HS-27A (cell line): ENCODE data around the gene FOXA3.
"Not testable (repeated sequence)": the region's sequence is repeated elsewhere in the genome, so short reads cannot be mapped to it uniquely, and the experiment has no call there.

ENCODE experiments used
- DNase-seq: peaks from one replicate; pipeline ENCODE4 v3.0.0-alpha.2; 2012; ENCODE audit warnings: low read depth, missing footprints

FOXA3 gene

DNA sequence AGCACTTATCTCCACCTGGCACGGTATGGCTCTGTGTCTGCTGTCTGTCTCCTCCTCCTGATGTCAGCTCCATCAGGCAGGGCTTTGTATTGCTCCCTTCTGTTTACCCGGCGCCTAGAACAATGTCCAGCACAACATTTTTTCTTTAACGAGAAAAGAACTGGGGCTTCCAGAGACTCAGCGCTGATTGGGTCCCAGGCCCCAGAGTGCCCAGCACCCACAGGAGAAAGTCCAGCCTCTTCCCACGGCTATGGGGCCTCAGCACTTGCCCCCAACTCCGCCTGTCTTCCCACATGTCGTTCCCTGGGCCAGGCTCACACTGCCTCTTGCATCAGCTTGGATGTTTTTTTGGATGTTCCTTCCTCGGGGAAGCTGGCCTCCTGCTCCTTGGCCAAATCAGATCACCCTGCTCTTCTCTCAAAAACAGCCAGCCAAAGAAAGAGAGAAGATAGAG is 31.4 kb downstream of the FOXA3 start:
- DNase-seq: no peak

DNA sequence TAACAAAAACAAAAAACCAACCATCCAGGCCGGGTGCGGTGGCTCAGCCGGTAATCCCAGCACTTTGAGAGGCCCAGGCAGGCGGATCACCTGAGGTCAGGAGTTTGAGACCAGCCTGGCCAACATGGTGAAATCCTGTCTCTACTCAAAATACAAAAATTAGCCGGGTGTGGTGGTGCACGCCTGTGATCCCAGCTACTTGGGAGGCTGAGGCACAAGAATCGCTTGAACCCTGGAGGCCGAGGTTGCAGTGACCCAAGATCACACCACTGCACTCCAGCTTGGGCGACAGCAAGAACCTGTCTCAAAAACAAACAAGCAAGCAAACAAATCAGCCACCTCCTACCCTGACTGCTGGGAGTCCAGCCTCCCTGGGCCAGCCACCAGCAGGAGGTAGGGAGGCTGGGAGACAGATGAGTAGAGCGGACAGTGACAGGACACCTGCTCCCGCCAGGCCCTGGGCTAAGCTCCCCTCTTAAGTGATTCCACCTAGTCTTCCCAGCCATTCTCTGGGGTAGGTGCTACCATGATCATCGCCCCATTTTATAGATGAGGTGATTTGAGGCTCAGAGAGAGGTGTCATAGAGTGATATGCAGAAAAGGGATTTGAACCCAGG is 32.0 kb downstream of the FOXA3 start:
- not testable (repeated sequence) for DNase-seq

DNA sequence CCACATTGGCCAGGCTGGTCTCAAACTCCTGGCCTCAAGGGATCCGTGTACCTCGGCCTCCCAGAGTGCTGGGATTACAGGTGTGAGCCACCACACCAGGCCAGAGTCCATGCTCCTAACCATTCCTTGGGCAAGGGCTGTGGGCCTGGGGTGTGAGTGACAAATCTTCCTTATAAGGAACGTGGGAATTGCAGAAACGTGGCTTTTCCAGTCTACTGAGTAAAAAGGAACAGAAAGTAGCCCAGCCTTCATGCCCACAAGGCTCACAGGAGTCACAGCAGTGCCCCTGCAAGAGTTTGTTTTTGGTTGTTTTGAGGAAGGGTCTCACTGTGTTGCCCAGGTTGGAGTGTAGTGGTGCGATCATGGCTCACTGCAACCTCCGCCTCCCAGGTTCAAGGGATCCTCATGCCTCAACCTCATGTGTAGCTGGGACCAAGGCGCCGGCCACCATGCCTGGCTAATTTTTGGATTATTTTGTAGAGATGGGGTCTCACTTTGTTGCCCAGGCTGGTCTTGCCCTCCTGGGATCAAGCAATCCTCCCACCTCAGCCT is 33.2 kb downstream of the FOXA3 start:
- DNase-seq: no peak

DNA sequence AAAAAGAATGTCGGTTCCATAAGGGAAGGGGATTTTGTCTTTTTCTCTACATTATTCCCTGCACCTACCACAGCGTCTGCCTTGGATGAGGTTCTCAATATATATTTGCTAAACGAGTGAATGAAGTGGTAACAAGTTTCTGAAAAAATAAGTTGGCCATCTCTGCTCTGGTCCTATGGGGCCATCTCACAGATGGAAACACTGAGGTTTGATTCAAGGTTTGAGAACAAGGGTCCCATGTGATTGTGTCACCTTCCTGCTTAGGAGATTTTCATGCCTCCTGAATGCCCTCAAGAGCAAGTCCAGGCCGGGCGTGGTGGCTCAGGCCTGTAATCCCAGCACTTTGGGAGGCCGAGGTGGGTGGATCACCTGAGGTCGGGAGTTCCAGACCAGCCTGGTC is 35.1 kb downstream of the FOXA3 start:
- no peak for DNase-seq

DNA sequence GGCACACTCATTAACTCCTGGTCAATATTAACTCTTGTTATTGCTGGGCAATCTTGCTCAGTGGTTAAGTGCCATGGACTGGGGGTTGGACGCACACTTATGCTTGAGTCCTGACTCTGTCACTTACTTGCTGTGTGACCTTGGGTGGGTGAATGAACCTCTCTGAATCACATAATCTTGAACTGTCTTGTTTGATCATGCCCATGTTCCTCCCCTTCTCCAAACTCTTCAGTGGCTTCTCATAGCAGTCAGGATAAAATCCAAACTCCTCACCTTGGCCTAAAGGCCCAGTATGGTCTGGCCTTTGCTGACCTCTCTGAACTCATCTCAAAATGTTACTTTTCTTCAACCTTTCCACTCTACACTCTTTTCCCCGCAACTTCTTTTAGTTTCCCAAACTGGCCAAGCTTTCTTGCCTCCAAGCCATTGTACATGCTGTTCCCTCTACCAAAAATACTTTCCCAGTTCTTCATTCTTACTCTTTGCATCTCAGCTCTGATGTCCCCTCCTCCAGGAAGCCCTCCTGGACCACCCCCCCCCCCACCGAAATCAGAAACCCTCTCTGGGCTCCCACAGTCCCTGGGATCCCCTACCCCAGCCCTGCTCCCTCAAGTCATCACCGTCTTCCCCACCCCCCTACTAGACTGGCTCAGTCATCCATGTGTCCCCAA is 35.9 kb downstream of the FOXA3 start:
- no peak for DNase-seq

DNA sequence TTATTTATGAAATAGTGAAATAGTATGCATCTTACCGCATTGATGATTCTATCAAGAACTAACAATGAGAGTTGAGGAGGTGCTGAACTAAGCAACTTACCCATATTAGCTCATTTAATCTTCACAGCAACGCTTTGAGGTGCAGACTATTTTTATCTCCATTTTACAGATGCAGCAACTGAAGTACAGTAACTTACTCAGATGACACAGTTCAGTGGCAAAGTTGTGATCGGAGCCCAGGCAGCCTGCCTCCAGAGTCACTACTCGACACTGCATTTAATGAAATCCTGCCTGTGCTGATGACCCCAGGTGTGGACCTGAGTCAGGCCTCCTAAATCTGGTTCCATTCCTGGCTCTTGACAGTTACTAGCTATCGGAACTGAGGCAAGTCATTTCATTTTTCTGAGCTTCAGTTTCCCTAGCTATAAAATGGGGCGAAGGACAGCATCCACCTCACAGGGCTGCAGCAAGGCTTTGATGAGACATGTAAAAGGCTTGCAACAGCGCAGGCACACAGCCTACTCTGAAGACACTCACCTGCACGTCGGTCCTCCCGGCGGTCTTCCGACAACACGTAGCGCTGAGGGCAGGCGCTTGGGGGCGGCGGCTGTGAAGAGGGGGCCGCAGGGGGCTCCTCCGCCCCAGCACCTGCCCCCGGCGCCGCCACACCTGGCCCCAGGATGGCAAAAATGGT is 36.8 kb downstream of the FOXA3 start:
- DNase-seq: no peak

DNA sequence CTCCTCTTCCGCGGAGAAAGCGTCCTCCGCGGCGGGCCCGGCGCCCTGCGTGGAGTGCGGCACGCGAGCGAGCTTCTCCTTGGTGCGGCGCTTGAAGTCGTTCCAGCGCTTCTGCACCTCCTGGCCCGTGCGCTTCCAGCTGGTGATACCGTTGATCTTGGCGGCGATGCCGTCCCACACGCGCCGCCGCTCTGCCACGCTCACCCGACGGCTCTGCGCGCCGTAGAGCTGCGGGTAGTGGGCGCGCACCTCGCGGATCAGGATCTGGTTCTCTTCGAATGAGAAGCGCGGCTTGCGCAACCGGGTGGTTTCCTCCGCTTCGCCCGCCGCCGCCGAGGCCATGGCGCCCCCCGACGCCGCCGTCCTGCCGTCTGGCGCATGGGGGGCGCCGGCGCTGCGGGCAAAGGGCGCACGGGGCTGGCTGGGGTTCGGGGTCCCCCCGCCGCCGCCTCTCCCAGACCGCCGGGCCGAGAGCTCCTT is 37.3 kb downstream of the FOXA3 start:
- DNase-seq: no peak

DNA sequence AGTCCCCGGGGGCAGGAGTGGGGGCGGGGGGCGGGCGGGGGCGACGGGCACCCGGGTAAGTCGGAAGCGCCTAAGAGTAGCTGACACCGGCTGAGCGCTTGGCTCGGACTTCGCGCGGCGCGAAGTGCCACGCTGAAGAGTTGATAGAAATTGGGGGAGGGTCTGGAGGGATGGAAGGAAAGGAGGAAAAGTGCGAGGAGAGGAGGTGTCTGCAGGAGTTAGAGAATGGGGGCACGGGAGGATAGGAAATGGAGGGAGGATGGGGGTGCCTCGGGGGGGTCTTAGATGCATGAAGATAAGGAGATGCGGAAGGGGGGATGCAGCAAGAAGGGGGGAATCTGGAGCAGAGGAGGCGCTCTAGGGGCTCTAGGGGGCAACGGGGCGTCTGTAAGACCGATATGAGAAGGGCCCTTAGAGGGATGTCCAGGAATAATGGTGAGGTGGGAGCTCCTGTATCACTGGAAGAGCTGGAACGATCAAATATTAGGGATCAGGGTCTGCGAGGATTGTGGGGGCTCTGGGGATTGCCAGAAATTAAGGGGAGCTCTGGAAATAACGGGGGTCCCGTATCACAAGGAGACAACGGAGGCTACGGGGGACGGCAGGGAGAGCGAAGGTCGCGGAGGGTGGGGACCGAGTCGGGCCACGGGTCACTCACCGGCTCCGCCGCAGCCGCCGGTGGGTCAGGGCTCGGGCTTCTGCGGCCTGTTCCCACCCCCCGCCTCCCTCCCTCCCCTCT is 38.0 kb downstream of the FOXA3 start, which contains the start of gene MYPOP:
MYPOP (minus strand) TSS at position 702 of the 739 bp plus-strand sequence. CDS start 840 bp downstream, outside the sequence.
- no peak for DNase-seq

DNA sequence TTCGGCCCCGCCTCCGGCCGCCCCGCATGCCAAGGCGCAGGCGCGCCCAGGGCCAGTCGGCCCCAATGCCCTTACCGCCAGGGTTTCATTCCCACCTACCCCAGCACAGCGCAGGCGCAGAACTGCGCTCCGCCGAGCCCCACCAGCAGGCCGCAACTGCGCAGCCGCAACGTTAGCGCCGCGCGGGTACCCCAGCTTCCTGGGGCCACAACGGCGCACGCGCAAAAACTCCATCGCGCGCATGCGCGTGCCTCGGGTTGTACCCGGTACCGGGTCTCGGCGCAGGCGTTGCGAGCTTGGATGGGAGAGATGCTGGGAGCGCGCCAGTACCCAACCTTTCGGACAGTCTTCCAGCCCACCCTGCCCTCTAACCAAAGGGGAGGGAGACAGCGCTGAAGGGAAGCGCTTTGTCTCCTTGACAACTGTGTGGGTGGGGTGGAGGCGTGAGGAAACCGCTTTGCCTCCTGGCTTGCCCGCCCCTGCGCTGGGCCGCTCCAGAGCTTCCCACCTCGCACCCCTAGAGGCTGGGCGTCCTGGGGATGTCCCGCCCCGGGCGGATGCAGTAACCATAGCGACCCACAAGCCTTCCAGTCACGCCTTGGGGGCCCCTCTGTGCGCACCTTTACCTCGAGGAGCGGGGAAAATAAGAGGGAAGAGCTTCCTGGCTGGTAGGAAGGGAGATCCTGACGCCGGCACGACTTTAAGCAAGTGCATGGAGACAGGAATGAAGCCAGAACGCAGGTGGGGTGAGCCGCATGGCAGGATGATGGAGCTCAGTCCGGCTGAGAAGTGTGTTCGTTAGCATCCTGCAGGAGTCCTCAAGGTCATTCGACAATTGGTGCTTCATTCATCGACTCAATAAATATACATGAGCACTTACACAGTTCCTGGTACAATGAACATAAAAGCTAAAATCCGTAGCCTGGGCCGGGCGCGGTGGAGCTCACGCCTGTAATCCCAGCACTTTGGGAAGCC is 38.8 kb downstream of the FOXA3 start:
- DNase-seq: peak; percentile 99

DNA sequence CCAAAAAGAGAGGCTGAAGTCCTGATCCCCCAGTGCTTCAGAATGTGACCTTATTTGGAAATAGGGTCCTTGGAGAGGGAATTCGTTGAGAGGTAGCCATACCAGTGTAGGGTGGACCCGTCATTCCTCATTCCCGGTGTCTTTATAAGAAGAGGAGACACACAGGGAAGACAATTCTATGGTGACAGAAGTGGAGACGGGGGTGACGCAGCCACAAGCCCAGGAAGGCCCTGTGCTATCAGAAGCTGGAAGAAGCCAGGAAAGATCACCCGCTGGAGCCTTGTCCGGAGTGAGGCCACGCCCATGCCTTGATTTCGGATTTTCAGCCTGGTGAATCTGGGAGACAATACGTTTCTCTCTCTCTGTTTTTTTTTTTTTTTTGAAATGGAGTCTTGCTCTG is 40.9 kb downstream of the FOXA3 start:
- DNase-seq: no peak

DNA sequence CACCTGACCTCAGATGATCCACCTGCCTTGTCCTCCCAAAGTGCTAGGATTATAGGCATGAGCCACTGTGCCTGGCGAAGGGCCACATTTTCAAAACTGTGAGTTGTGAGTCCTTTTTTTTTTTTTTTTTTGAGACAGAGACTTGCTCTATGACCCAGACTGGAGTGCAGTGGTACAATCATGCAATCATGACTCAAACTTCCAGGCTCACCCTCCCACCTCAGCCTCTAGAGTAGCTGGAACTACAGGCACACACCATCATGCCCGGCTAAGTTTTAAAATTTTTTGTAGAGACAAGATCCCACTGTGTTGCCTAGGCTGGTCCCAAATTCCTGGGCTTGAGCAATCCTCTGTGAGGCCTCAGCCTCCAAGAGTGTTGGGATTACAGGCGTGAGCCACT is 42.1 kb downstream of the FOXA3 start:
- DNase-seq: no peak

DNA sequence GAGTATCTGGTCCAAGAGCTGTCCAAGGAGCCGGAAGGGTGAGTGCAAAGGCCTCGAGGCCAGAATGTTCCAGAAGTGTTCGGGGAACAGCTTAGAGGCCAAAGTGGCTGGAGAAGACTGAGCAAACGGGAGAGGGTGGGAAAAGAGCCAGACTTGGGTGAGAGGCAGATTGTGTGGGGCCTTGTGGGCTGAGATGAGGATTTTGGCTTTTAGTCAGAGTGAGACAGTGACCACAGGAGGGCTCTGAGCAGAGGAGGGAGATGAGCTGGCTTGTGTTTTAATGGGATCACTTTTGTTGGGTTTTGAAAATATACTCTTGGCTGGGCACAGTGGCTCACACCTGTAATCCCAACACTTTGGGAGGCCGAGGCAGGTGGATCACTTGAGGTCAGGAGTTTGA is 44.8 kb downstream of the FOXA3 start:
- no peak for DNase-seq

DNA sequence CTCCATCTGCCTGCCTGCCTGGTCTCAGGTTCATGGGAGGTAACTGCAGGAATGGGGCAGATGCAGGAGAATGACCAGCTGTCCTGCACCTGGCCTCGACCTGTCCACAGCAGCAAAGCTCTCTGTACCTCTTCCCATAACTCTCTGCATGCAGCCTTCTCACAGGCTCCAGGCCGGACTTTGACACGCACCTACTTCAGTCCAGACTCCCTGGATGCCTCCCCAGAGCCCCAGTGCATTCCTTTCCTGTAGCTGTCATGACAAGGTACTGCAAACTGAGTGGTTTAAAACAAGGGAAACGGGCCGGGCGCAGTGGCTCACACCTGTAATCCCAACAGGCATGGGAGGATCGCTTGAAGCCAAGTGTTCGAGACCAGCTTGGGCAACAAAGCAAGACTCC is 47.2 kb downstream of the FOXA3 start:
- no peak for DNase-seq

DNA sequence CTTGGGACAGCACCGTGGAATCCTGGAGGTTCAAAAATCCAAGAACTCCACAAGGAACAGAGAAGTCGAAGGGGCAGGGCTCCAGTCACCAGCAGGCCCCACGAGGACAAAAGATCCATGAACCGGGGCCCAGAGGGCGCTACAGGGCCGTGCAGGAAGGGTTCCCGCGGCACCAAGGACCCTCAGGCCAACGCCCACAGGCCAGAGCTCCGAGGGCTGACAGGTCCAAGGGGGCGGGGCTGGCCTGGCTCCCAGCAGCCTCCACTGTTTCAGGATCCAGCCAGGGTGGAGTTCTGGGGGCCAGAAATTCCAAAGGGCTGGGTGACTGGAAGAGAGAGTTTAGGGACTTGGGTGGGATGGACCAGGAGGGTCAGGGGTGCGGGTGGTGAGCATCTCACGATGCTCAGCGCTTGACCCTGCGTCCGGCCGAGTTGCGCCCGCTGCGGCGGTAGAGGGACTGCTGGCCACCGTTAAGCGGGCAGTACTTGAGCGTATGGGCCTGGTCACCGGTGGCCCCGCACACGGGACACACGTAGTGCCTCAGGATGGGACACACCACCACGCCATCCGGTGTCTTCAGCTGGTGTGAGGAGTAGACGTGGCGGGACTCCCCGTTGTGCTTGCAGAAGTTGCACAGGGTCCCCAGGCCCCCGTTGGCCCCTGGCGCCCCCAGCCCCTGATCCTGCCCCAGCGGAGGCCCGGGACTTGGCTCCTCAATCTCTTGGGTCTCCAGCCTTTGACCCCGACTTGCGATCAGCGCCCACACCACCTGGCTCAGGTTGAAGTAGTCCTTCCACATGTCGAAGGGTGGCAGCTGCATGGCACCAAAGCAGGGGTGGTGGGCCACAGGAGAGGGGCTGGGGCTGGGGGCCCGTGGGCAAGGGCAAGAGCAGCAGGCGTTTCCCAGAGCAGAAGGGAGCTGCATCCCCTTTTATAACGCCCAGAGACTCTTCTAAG is 50.0 kb downstream of the FOXA3 start, which contains the start of gene NANOS2:
NANOS2 (minus strand) TSS at position 905 of the 957 bp plus-strand sequence; CDS start at position 820, 85 bp downstream.
- DNase-seq: no peak

DNA sequence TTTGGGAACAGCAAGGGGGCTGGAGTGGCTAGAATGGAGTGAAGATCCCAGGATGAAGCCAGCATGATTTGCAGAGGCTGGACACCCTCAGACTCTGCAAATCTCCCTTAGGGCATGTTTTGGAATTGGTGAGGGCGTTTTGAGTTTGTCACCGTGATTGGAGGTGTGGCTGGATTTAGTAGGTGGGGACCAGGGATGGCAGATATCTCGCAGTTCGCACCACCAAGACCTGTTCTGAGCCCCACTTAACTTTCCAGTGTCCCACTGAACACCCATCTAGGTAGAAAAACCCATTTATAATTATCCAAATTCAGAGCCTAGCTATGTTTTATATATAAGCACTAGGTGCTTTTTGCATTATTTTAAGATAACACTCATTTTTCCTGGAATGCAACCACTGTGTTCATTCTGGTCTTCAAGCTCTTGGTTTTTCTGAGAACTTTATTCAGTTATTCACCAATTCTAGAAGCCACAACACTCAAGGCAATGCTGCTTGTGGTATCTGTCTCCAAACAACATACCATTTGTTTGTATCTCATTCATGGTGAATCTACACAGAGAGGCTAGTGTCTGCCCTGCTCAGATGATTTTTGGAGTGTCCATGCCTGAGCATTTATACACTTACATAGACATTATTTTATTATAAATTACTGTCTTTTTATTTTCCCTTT is 53.4 kb downstream of the FOXA3 start:
- no peak for DNase-seq

DNA sequence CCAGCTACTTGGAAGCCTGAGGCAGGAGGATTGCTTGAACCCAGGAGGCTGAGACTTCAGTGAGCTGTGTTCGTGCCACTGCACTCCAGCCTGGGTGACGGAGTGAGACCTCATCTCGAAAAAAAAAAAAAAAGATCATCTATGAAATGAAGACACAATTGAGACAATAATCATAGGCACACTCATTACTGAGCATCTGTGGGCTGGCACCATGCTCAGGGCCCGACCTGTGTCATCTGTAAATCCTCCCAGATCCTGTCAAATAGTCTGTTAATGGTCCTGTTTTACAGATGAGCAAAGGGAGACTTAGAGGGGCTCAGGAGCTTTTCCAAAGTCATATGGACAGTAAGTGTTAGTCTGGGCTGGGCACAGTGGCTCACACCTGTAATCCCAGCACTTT is 54.6 kb downstream of the FOXA3 start:
- DNase-seq: no peak

DNA sequence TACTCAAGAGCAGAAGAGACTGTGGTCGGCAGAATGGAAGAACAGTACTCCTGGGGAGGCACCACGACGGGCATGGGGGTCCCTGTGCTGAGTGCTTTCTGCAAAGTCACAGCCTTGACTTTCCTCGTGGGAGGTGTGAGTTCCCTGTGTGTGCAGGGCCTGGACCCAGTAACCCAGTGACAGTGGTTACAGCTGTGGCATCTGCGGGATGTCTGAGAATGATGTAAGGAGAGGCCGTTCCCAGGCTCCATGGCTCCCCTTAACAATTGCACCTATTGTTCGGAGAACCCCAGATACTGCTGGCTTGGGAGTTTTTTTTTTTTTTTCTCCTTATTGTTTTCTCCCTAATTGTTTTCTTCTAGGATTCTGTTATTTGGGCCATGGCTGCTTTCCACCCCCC is 55.6 kb downstream of the FOXA3 start:
- no peak for DNase-seq

DNA sequence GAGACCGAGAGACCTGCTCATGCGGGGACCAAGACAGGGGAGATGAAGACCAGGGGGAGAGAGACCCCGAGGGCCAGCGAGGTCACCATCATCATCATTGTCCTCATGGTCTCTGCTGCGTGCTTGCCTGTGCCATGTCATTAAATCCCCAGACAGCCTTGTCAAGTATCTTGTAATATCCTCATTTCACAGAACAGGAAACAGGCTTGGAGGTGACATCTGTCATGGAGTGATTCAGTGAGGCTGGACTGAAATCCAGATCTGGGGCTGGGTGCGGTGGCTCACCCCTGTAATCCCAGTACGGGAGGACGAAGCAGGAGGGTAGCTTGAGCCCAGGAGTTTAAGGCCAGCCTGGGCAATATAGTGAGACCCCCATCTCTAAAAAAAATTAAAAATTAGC is 56.3 kb downstream of the FOXA3 start:
- no peak for DNase-seq

DNA sequence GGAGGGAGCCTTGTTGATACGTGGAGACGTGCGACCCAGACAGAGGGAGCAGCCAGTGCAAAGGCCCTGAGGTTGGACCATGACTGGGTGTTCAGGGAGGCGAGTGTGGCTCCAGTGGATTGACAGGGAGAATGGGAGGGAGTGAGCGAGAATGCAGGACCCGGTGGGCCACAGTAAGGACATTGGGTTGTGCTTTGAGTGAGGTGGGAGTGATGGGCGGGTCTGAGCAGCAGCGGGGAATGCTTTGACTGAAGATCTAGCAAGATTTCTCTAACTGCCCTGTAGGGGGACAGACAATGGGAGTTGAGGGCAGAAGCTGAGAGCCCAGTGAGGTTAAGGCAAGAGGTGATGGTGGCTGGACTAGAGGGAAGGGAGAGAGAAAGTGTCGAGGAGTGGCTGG is 58.2 kb downstream of the FOXA3 start:
- no peak for DNase-seq
